ENCODE data around the gene FYB2. TPM values are rescaled to one million over a fixed set of nuclear protein-coding genes. Genes with fewer than 3 reads are reported as not detected.

FYB2 gene
- polyA plus RNA-seq, 1 donor from 2014 or later, result 0.69 TPM

- no peak for TF ChIP-seq EZH2 (IDR thresholded peaks at IDR 0.05; ENCODE audit: borderline replicate concordance, insufficient read depth, low read length, poor library complexity, severe bottlenecking)
- TF ChIP-seq EP300 (conservative IDR thresholded peaks at IDR 0.05; ENCODE audit: poor library complexity, severe bottlenecking), result no peak
Observed at GRCh38 chr1:56696663-56697062, 122.5 kb downstream of the FYB2 start (continued).

GRCh38 chr1:56688522-56689026 is 130.6 kb downstream of the FYB2 start:
- Histone ChIP-seq H3K9ac (ENCODE audit: low read length) (no peak overlapping the region), H3K36me3 (ENCODE audit: insufficient read depth, low read length) (no peaks in the 10 kb centered on the region), H3K4me2 (ENCODE audit: low read length) (no peak overlapping the region)

DNA sequence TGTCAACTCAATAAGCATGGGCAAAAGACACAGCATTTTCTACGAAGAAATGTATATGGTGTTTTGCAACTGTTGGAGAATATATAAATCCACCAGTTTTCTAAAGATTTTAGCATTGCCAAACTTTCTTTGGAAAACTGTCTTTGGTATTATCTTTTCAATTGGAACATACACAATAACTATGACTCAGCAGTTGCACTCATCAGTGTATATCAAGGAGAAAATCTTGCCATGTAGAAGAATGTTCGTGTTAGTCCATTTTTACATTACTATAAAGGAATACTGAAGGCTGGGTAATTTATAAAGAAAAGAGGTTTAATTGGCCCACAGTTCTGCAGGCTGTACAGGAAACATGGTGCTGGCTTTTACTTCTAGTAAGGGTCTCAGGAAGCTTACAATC is 133.0 kb downstream of the FYB2 start:
- TF ChIP-seq EZH2 (IDR thresholded peaks at IDR 0.05; ENCODE audit: borderline replicate concordance, insufficient read depth, low read length, poor library complexity, severe bottlenecking), result no peak
- no peak for TF ChIP-seq EP300 (conservative IDR thresholded peaks at IDR 0.05; ENCODE audit: poor library complexity, severe bottlenecking)
- TF ChIP-seq, protein P1, sequence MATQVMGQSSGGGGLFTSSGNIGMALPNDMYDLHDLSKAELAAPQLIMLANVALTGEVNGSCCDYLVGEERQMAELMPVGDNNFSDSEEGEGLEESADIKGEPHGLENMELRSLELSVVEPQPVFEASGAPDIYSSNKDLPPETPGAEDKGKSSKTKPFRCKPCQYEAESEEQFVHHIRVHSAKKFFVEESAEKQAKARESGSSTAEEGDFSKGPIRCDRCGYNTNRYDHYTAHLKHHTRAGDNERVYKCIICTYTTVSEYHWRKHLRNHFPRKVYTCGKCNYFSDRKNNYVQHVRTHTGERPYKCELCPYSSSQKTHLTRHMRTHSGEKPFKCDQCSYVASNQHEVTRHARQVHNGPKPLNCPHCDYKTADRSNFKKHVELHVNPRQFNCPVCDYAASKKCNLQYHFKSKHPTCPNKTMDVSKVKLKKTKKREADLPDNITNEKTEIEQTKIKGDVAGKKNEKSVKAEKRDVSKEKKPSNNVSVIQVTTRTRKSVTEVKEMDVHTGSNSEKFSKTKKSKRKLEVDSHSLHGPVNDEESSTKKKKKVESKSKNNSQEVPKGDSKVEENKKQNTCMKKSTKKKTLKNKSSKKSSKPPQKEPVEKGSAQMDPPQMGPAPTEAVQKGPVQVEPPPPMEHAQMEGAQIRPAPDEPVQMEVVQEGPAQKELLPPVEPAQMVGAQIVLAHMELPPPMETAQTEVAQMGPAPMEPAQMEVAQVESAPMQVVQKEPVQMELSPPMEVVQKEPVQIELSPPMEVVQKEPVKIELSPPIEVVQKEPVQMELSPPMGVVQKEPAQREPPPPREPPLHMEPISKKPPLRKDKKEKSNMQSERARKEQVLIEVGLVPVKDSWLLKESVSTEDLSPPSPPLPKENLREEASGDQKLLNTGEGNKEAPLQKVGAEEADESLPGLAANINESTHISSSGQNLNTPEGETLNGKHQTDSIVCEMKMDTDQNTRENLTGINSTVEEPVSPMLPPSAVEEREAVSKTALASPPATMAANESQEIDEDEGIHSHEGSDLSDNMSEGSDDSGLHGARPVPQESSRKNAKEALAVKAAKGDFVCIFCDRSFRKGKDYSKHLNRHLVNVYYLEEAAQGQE (IDR thresholded peaks at IDR 0.05; ENCODE audit: borderline replicate concordance), result no peak
- TF ChIP-seq, protein P2, sequence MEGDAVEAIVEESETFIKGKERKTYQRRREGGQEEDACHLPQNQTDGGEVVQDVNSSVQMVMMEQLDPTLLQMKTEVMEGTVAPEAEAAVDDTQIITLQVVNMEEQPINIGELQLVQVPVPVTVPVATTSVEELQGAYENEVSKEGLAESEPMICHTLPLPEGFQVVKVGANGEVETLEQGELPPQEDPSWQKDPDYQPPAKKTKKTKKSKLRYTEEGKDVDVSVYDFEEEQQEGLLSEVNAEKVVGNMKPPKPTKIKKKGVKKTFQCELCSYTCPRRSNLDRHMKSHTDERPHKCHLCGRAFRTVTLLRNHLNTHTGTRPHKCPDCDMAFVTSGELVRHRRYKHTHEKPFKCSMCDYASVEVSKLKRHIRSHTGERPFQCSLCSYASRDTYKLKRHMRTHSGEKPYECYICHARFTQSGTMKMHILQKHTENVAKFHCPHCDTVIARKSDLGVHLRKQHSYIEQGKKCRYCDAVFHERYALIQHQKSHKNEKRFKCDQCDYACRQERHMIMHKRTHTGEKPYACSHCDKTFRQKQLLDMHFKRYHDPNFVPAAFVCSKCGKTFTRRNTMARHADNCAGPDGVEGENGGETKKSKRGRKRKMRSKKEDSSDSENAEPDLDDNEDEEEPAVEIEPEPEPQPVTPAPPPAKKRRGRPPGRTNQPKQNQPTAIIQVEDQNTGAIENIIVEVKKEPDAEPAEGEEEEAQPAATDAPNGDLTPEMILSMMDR (IDR thresholded peaks at IDR 0.05; ENCODE audit: poor library complexity, severe bottlenecking), result no peak
- TF ChIP-seq MXI1 (conservative IDR thresholded peaks at IDR 0.05; ENCODE audit: poor library complexity, severe bottlenecking), result no peak
- TF ChIP-seq SMC3 (conservative IDR thresholded peaks at IDR 0.05; ENCODE audit: poor library complexity), result no peak
- TF ChIP-seq TAF1 (IDR thresholded peaks at IDR 0.05; ENCODE audit: low read depth), result no peak
- no peak for TF ChIP-seq POLR2AphosphoS5 (IDR thresholded peaks at IDR 0.05)
- Histone ChIP-seq H3K4me2 (ENCODE audit: low read length) (no peak overlapping the region), H4K20me1 (ENCODE audit: insufficient read depth) (no peaks in the 10 kb centered on the region), H3K9ac (ENCODE audit: low read length) (no peak overlapping the region), H3K27ac (ENCODE audit: low read length) (no peak overlapping the region), H3K27me3 (ENCODE audit: insufficient read depth, low read depth, low read length) (no peaks in the 10 kb centered on the region), H2AFZ (ENCODE audit: low read depth, low read length) (no peak overlapping the region), H3K79me2 (replicated peaks; ENCODE audit: insufficient read depth, low read length) (no peaks in the 10 kb centered on the region), H3K36me3 (ENCODE audit: insufficient read depth, low read length) (no peaks in the 10 kb centered on the region), H3K9me3 (ENCODE audit: low read length) (no peaks in the 10 kb centered on the region), H3K4me3 (ENCODE audit: low read length) (no peak overlapping the region), H3K9me2 (ENCODE audit: insufficient read depth, low read length) (no peaks in the 10 kb centered on the region), H3F3A (ENCODE audit: insufficient read depth, low read length, poor library complexity, severe bottlenecking) (no peaks in the 10 kb centered on the region)

More at GRCh38 chr1:56688522-56689026, 130.6 kb downstream of the FYB2 start:
- H4K20me1 ChIP-seq (ENCODE audit: insufficient read depth), result no peaks in the 10 kb centered on the region
- H3K79me2 ChIP-seq (replicated peaks; ENCODE audit: insufficient read depth, low read length), result no peaks in the 10 kb centered on the region
- no peaks in the 10 kb centered on the region for H3K9me2 ChIP-seq (ENCODE audit: insufficient read depth, low read length)
- H2AFZ ChIP-seq (ENCODE audit: low read depth, low read length), result no peak overlapping the region
- TF ChIP-seq SMC3 (conservative IDR thresholded peaks at IDR 0.05; ENCODE audit: poor library complexity) (no peak), MXI1 (conservative IDR thresholded peaks at IDR 0.05; ENCODE audit: poor library complexity, severe bottlenecking) (no peak), POLR2AphosphoS5 (IDR thresholded peaks at IDR 0.05) (no peak)
- no peak overlapping the region for H3K4me3 ChIP-seq (ENCODE audit: low read length)
- H3K9me3 ChIP-seq (ENCODE audit: low read length), result no peaks in the 10 kb centered on the region
- no peak overlapping the region for H3K27ac ChIP-seq (ENCODE audit: low read length)
- H3F3A ChIP-seq (ENCODE audit: insufficient read depth, low read length, poor library complexity, severe bottlenecking), result no peaks in the 10 kb centered on the region
- no peaks in the 10 kb centered on the region for H3K27me3 ChIP-seq (ENCODE audit: insufficient read depth, low read depth, low read length)

Measured in neural cell (in vitro differentiated cells).